Amygdala (tissue), 56 donors: ENCODE measurements around the gene FHL1.
"Not testable (repeated sequence)": the region's sequence is repeated elsewhere in the genome, so short reads cannot be mapped to it uniquely, and the experiment has no call there.

Source experiments
- DNase-seq, 56 donors: peaks; one replicate each; lab custom pipeline; 2025; lab: John Stamatoyannopoulos, UW

FHL1 gene

DNA sequence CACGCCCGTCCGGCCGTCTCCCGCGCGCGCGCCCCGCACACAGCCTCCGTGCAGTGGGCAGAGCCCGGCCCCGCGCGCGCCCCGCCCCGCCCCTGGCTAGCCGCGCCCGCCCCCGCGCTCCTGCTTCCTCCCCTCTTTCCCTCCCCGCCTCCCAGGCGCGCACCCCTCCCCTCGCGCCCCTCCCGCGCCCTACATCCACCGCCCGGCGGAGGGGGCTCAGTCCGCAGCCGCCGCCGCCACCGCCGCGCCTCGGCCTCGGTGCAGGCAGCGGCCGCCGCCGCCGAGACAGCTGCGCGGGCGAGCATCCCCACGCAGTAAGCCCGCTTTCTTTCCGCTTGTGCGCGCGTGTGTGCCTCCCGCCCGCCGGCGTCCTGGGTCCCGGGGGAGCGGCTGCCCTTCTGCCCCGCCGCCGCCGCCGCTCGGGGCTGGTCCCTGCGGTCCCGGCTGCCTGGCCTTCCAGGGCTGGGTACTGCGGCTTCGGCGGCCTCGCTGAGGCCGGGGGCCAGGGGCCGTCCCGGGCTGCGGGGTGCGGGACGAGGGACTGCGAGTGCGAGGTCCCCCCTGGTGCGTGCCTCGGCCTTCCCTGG lies at the start of gene FHL1:
Gene FHL1 (plus strand): TSS at position 219 of the 587 bp plus-strand sequence.
- DNase-seq: peak in 44 of 56 donors; percentile 1 to 66 (median 26)

DNA sequence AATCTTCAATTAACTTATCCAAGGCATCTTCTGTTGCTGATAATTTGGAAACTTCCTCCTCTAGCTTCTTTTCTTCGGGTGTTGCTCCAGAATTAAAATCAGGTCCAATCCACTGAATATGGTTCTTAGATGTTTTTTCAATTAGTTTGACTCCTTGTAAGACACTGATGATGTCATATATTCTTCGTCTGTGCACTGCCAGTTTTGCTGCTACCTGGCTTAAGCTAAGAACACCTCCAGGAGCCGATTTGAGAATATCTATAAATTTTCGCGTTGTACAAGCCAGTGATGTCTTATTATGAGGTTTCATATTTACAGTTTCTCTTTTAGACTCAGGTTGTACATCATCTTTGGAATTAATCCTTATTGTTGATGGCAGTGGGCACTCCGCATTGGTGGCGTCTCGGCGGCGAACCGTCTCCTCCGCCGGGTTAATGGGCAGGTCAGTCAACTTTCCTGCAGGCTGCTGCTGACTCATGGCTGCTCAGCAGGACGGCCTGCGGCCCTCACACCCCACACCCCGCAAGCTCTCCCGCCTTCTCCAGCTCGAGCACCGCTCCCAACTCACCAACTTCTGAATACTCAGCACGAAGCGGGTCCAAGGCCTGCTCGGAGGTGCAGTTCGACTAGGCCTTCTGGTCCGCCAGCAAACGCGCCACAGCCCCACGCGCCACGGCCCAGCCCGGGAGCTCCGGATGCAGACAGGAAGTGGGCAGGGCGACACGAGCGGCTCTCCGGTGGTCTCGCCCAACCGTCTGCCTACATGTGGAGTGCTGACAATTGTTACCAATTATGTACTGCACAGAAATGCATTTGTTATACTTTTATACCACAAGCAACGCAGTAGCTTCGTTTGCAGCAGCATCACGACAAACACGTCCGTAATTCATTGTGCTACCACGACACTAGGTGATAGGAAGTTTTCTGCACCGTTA lies 49.2 kb upstream of the FHL1 start:
- no peak for DNase-seq

DNA sequence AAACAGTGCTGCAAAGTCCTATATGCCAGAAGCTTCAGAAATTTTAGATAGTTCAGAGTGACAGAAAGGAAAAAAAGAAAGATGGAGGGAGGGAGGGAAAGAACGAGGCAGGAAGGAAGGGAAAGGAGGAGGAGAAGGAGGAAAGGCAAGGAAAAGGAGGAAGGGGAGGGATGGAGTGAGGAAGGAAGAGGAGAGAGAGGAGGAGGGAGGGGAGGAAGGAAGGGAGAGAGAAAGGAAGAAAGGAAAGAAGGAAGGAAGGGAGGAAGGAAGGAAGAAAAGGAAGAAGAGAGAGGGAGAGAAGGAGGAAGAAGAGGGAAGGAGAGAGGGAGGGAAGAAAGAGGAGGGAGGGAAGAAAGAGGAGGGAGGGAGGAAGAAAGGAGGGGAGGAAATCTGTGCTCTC lies 42.4 kb upstream of the FHL1 start:
- DNase-seq: no peak

DNA sequence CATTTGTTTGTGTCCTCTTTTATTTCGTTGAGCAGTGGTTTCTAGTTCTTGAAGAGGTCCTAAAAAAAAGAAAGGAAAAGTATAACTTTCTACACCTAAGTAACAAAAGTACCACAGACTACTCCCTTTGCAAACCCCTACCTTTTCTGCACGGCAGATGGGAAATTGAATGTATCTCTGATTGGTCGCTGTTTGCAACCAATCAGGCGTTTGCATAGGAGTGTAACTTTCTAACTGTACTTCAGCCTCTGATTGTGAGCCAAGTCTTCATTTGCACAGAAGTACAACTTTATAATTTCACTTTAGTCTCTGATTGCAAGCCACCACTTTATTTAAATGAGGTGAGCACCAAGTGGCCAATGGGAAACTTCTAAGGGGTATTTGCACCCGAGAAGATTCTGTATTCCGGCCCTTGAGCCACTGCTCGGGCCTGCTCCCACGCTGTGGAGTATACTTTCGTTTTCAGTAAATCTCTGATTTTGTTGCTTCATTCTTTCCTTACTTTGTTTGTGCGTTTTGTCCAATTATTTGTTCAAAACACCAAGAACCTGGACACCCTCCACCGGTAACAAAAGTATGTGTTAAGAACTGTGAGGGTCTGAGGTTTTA lies 40.3 kb upstream of the FHL1 start:
- no peak for DNase-seq

DNA sequence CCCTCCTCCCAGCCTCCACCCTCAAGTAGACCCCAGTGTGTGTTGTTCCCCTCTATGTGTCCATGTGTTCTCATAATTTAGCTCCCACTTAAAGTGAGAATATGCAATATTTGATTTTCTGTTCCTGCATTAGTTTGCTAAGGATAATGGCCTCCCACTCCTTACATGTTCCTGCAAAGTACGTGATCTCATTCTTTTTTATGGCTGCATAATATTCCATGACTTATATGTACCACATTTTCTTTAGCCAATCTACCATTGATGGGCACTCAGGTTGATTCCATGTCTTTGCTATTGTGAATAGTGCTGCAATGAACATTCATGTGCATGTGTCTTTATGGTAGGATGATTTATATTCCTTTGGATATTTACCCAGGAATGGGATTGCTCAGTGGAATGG lies 38.4 kb upstream of the FHL1 start:
- DNase-seq: not testable (repeated sequence)

DNA sequence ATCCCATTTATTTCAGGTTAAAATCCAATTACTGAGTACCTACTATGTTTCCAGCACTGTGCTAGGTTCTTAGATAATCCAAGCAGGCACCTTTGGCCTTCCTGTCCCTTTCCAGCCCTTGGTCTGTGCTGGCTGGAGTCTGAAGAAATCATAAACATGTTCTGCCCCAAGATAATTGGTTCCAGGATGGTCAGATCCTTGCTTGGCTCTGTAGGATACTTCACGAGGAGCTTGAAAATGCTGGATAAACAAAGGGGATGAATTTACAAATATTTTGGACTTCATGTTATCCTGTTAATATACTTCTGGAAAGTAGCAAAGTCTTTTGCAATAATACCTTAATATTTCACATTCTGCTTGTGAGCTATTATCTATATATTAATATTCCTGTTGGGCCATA lies 35.0 kb upstream of the FHL1 start:
- DNase-seq: no peak

DNA sequence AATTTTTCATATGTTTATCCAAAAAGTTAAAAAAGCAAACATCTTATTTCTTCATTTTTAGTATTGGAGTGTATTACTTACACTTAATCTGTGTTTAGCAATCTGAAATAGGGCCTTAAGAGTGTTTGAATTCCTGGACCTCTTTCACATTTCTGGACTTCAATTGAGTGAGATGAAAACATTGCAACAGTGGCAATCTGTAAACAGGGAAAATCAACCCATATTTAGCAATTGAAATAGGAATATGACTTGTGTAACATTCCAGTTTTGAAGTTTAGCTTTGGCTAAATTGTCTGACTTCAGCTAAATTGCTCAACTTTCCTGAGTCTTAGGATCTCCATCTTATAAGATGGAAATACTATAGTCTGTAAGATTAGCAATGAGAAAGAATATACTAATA lies 34.6 kb upstream of the FHL1 start:
- no peak for DNase-seq

DNA sequence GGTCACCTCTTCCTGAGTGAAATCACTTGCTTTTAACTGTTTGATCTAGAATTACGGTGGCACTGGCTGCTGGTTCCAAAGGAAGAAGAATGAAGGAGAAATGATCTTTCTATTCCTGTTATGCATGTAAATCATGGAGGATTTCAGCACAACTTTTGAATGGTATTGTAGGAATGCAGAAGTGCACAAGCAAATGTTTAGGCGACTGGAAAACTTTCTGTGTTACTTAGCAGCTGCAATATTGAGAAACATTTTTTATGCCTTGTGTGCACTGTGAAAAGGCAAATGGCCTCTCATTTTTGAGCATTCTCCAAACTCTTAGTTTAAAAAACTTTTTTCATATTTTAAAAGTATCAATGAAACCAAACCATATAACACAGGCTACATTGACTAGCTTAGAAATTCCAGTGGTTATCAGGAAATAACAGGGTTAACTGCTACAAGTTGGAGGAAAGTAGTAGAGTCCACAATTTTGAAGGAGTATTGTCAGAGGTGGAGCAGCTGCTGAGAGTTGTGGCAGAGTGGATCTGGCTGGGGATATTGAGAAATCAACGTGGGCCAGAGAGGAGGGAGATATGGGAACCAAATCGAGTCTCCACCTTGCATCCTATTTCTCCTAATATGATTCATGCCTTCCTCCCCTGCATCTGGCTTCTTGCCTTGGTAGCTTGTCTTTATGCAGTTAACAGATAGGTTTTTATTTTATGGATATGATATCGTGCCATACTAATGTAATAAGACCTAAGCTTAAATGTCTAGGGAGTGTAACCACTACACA lies 32.0 kb upstream of the FHL1 start:
- no peak for DNase-seq

DNA sequence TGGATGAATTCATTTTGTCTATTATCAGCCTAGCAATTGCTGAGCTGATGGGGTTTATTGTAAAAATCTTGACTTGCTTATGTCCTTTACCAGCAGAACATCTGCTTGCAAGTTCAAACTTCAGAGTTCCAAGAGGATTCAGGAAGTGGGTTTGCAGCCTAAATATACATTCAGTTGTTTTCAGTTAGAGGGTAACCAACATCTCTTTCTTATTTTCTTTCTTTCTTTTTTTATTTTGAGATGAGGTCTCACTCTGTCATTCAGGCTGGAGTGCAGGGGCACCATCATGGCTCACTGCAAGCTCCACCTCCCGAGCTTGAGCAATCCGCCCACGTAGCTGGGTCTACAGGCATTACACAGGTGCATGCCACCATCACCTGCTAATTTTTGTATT lies 31.4 kb upstream of the FHL1 start:
- no peak for DNase-seq

DNA sequence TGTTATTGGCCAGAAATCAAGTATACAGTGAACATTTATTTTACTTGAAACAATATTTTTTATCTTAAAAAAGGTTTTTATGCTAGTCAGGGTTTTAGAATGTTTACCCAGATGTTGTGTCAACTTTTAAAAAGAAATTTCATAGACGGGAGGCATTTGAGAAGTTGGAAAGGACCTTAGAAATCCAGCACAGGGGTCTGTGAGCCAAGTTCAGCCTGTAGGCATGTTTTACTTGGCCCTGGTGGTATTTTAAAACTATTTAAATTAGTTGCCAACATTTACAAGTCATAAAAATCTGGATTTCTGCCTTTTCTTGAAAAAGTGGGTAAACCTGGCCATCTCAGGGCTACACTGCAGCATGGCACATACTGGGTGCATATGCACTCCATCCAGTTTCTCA lies 25.5 kb upstream of the FHL1 start:
- DNase-seq: no peak

DNA sequence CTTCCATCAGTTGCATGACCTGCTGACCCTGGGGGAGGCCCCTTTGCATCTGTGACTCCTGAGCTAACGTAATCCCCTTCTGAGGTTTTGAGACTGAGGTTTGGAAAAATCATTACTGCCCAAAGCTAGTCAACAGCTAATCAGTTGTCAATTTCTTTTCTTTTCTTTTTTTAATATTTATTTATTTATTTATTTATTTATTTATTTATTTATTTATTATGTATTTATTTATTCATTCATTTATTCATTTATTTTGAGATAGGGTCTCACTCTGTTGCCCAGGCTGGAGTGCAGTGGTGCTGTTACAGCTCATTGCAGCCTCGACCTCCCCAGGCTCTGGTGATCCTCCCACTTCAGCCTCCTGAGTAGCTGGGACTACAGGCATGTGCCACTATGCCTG lies 25.1 kb upstream of the FHL1 start:
- DNase-seq: no peak

DNA sequence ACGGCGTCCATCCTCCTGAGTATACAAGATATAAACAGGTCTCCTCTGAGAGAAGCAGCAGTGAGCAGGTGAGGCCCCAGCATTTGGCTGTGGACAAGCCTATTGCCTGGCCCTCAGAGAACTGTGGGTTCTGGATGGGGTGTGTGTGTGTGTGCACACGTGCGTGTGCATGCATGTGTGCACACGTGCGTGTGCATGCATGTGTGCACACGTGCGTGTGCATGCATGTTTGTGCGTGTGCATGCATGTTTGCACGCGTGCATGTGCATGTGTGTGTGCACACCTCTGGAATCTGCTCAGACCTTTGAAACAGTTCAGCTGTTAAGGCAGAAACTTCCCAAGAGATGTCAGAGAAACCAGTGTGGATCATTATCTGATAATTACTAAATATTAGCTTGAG lies 22.2 kb upstream of the FHL1 start:
- DNase-seq: no peak

DNA sequence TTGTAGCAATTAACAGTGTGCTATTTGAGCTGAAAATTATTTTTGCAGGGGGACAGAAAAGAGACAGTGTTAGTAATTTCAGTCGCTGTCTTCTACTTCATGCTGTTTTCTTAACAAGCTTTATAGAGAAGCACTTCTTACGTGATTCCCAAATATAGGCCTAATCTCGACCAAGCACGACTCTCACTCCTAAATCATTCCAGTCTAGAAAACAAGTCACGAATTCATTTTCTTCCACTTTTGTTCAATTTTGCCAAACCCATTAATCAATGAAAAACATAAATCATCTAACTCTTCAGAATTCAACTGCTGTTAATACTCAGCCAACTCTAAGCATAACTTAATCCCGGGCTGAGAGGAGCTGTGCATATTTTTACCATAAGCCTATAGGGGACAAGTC lies 21.0 kb upstream of the FHL1 start:
- no peak for DNase-seq

DNA sequence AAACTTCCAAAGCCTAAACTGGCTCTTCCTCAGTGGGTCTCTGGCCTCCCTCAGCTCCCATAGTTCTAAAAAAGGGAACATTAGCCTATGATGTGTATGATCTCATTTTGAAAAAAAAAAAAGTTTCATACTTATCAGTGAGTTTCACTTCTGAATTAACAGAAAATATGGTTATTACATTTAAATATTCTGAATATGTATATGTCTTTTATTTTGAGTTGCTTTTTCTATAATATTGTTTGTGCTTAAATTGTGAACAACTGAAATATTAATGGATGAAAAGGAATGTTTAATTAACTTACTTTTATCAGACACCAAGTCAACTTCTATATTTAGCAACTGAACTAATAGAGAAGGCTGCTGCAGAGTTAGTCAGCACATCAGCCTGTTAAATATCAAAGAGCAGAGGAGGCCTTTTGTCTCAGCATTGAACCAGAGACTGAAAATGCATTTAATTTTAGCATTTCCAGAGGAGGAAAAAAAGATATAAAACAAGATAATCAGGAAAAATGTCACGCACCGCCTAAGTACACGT lies 20.4 kb upstream of the FHL1 start:
- DNase-seq: peak in 1 of 56 donors; percentile 0

DNA sequence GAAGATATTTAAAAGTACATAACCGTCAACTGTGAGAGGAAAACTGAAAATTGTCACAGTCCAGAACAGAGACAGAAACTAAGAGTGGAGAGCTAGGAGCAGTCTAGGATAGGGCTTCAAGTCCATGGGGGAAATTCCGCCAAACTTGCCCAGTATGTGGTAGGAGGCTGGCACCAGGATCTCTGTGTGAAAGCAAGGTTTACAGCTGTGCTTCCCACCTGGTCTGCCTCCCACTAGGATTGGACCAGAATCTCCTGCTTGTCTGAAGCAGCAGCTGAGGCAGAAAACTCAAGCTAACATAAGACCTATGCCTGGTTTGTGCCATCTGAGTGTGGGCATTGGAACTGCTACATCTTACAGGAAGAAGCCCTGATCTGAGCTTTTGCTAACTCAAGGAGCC lies 18.6 kb upstream of the FHL1 start:
- no peak for DNase-seq

DNA sequence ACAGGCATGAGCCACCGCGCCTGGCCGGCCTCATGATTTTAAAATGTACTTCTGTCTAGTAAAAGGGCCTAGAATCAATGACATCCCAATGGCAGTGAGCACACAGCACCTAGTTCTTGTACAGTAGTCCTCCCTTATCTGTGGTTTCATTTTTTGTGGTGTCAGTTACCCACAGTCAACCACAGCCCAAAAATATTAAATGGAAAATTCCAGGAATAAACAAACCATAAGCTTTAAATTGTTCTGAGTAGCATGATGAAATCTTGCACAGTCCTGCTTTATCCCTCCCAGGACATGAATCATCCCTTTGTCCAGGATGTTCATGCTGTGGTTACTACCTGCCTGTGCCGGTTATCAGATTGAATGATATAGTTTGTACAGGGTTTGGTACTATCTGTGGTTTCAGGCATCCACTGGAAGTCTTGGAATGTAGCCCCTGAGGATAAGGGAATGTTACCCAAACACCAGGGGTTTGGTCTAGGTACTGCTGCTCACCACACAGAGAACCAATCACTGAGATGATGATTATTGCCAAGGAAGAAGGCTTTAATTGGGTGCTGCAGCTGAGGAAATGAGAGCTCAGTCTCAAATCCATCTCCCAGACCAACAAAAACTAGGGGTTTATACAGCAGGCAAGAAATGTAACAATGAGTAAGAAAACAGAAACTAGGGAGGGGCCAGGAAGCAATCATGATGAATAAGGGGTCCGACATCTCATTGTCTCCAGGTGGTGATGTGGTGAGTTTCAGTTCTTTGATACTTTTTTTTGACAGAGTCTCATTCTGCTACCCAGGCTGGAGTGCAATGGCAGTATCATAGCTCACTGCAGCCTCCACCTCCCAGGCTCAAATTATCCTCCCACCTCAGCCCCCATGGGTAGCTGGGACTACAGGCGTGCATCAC lies 16.2 kb upstream of the FHL1 start:
- no peak for DNase-seq

DNA sequence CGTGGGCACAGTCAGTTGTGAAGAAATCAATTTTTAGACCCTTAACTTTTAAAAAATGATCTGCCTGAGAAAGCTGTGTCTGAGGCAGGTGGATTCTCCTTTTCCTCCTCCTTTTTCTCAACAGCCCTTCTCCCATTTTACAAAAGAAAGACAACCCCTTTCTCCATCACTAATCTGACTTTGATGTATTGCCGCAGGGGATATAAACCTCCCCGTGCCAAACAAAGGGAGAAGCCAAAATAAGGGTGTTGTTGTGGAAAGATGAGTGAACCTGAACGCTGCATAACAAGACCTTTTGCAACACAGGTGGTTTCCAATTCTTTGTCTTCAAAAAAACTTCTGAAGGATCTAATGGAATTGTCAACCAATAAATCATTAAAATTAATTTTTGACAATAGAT lies 8.4 kb upstream of the FHL1 start:
- no peak for DNase-seq

DNA sequence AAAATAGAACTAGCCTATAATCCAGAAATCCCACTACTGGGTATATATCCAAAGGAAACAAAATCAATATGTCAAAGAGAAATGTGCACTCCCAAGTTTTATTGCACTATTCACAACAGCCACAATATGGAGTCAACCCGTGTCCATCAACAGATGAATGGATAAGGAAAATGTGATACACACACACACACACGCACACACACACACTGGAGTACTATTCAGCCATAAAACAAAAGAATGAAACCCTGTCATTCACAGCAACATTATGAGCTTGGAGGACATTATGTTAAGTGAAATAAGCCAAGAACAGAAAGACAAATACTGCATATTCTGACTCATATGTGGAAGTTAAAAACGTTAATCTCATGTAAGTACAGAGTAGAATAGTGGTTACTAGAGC lies 5.8 kb upstream of the FHL1 start:
- no peak for DNase-seq

DNA sequence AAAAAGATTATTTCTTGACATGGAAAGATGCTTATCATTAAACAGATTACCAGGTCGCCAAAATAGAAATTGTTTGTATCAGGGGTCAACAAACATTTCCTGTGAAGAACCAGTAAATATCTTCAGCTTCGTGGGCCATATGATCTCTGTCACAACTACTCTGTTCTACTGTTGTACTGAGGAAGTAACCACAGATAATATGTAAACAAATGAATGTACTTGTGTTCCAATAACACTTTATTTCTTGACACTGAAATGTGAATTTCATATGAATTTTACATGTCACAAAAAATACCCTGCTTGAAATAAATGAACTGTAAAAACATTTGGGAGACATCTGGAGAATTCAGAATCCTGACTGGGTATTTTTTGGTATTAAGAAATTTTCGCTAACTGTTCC lies 4.7 kb upstream of the FHL1 start:
- no peak for DNase-seq

DNA sequence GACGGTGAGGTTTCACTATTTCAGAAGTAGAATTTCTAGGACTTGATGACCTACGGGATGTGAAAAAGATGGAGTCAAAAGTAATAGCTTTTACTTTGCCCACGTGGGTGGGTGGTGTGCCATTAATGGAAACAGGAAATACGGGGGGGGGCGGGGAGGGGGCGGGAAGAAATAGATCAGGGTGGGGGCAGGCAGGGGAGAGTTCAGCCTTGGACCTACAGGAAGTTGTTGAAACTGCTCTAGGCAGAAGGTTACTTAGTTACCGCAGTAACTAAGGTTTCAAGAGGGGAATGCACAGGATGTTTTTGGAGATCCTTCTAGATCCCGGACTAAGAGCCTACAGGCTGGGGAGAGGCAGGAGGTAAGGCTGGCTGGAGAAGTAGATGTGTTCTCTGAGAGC lies 3.6 kb upstream of the FHL1 start:
- DNase-seq: no peak
